Trophoblast cell (in vitro differentiated cells and primary cell): Measurements from ENCODE around the gene MAEA.

Source experiments
- DNase-seq, 2 donors: peaks; one replicate each; pipeline ENCODE4 v3.0.0-alpha.2; 2016
- H2AFZ ChIP-seq: 2 replicates; pipeline ENCODE4 v1.6.1; 2013; ENCODE audit warnings: low read length, moderate library complexity, mild to moderate bottlenecking; ENCODE audit not compliant: insufficient read depth, poor library complexity
- H2AK5ac ChIP-seq: 2 replicates; pipeline ENCODE4 v1.6.1; 2013; ENCODE audit warnings: mild to moderate bottlenecking, low read length
- H2BK120ac ChIP-seq: 2 replicates; pipeline ENCODE4 v1.6.1; 2013; ENCODE audit warnings: low read length, mild to moderate bottlenecking, moderate library complexity; ENCODE audit not compliant: insufficient read depth, poor library complexity
- H2BK12ac ChIP-seq: 2 replicates; pipeline ENCODE4 v1.6.1; 2013; ENCODE audit warnings: mild to moderate bottlenecking, low read length, moderate library complexity
- H2BK5ac ChIP-seq: 2 replicates; pipeline ENCODE4 v1.6.1; 2013; ENCODE audit warnings: low read length, low read depth, moderate library complexity, mild to moderate bottlenecking; ENCODE audit not compliant: poor library complexity
- H3K14ac ChIP-seq: 2 replicates; pipeline ENCODE4 v1.6.1; 2013; ENCODE audit warnings: mild to moderate bottlenecking, low read length
- H3K18ac ChIP-seq: 2 replicates; pipeline ENCODE4 v1.6.1; 2013; ENCODE audit warnings: mild to moderate bottlenecking, low read length
- H3K23ac ChIP-seq: 2 replicates; pipeline ENCODE4 v1.6.1; 2013; ENCODE audit warnings: low read length
- H3K27ac ChIP-seq: 2 replicates; pipeline ENCODE4 v1.5.1; 2013; ENCODE audit warnings: low read depth, mild to moderate bottlenecking, inconsistent platforms, low read length, moderate library complexity
- H3K27me3 ChIP-seq: 2 replicates; pipeline ENCODE4 v1.6.1; 2013; ENCODE audit warnings: inconsistent platforms, mild to moderate bottlenecking, low read length, moderate library complexity; ENCODE audit not compliant: insufficient read depth
- H3K36me3 ChIP-seq, 2 experiments: 1 replicate in 1 of 2; 2 replicates in 1 of 2; pipeline ENCODE4 v1.6.1; 2013; ENCODE audit warnings: low read length in 2 of 2, mild to moderate bottlenecking in 2 of 2, moderate library complexity in 1 of 2; ENCODE audit not compliant: insufficient read depth in 2 of 2, control insufficient read depth in 1 of 2
- H3K4ac ChIP-seq: 2 replicates; pipeline ENCODE4 v1.6.1; 2013; ENCODE audit warnings: low read depth, mild to moderate bottlenecking, low read length, moderate library complexity
- H3K4me1 ChIP-seq, 2 experiments: 1 replicate in 1 of 2; 2 replicates in 1 of 2; pipeline ENCODE4 v1.6.1; 2013; ENCODE audit warnings: low read length in 2 of 2, mild to moderate bottlenecking in 2 of 2, moderate library complexity in 1 of 2; ENCODE audit not compliant: insufficient read depth in 2 of 2, control insufficient read depth in 1 of 2
- H3K4me2 ChIP-seq: 2 replicates; pipeline ENCODE4 v1.6.1; 2013; ENCODE audit warnings: inconsistent platforms, mild to moderate bottlenecking, low read length, moderate library complexity
- H3K4me3 ChIP-seq: 2 replicates; pipeline ENCODE4 v1.5.1; 2013; ENCODE audit warnings: mild to moderate bottlenecking, low read depth, low read length, inconsistent platforms
- H3K79me1 ChIP-seq: one replicate; pipeline ENCODE4 v1.6.1; 2013; ENCODE audit warnings: low read length
- H3K79me2 ChIP-seq: 2 replicates; pipeline ENCODE4 v1.6.1; 2013; ENCODE audit warnings: low read length, mild to moderate bottlenecking; ENCODE audit not compliant: control insufficient read depth, insufficient read depth, poor library complexity
- H3K9ac ChIP-seq: 2 replicates; pipeline ENCODE4 v1.6.1; 2013; ENCODE audit warnings: mild to moderate bottlenecking, low read length
- H3K9me3 ChIP-seq: 2 replicates; pipeline ENCODE4 v1.6.1; 2013; ENCODE audit warnings: low read depth, mild to moderate bottlenecking, control low read depth, inconsistent platforms, low read length; ENCODE audit not compliant: insufficient read depth
- H4K12ac ChIP-seq: 2 replicates; pipeline ENCODE4 v1.6.1; 2013; ENCODE audit warnings: low read depth, mild to moderate bottlenecking, low read length, moderate library complexity
- H4K8ac ChIP-seq: 2 replicates; pipeline ENCODE4 v1.6.1; 2013; ENCODE audit warnings: low read depth, mild to moderate bottlenecking, low read length, moderate library complexity
- H4K91ac ChIP-seq: one replicate; pipeline ENCODE4 v1.6.1; 2013; ENCODE audit warnings: low read depth, mild to moderate bottlenecking, low read length, moderate library complexity
- WGBS: extraction: QIAGEN DNeasy Blood & Tissue Kit; methylation state at CpG from one replicate; pipeline ENCODE4 v1.1.7; 2013; ENCODE audit warnings: missing lambda C conversion rate; ENCODE audit not compliant: insufficient read length, insufficient coverage; ENCODE audit errors: extremely low coverage; 5-methylcytosine and 5-hydroxymethylcytosine counted together

MAEA gene

DNA sequence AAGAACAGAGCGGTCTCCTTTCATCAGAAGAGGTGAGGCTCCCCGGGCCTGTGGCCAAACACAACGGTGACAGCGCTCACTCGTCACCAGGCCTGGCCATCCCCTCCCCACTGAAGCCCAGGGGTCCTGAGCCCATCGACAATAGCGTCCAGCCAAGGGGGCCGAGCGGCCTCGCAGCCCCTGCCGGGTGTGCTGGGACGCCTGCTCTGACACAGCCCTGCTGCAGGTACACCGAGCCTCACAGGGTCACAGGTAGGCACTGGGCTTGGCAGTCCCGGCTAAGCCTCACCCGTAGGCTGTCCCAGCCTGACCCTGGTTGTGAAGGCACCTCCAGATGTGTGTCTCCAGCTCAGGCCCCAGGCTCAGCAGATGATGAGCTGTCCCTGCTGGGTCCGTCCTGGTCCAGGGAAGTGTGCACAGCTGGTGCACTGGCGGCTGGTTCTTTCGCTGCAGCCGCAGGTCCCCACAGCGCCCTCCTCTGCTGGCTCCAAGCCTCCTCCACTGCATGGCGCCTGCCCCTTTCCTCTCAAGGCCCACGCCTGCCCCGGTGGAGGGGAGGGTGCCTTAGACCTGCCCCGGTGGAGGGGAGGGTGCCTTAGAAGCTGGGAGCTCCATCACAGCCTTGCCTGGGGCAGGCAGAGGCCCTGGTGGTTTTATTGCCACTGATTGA lies 78.9 kb downstream of the MAEA start:
- H3K4me3 ChIP-seq: no peak overlapping the region

DNA sequence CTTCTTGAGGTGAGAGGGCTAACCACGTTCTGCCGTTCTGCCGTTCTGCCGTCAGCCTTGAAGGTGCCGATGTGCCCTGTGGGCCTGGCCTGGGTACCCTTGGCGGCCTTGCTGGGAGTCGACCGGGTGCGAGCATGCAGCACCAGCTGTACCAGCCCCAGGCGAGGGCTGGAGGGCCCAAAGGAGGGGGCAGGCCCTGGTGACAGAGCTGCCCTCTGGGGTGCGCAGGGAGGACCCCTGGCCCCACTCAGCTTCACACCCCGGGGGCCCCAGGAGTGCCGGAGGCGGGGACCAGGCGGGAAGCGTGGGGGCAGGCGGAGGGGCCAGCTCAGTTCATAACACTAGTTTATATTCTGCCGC lies 79.4 kb downstream of the MAEA start:
- no peaks in the 10 kb centered on the region for H3K79me1 ChIP-seq
- no peaks in the 10 kb centered on the region for H3K27me3 ChIP-seq
- no peak overlapping the region for H2BK120ac ChIP-seq

More for the DNA sequence above, 78.9 kb downstream of the MAEA start:
- Histone ChIP-seq H3K36me3 (peaks cover 19 to 23% of the 10 kb centered on the region in 2 experiments), H4K12ac (no peak overlapping the region), H2BK5ac (no peak overlapping the region), H3K4me2 (no peak overlapping the region), H3K27me3 (no peaks in the 10 kb centered on the region), H3K9me3 (no peaks in the 10 kb centered on the region), H3K27ac (no peak overlapping the region), H4K91ac (no peak overlapping the region), H3K79me2 (no peaks in the 10 kb centered on the region), H3K9ac (no peak overlapping the region), H3K79me1 (no peaks in the 10 kb centered on the region), H3K18ac (no peak overlapping the region), H2AK5ac (no peak overlapping the region), H3K4me1 (no peaks in the 10 kb centered on the region), H3K14ac (no peak overlapping the region), H2BK12ac (no peak overlapping the region), H3K23ac (no peak overlapping the region), H2BK120ac (no peak overlapping the region), H3K4ac (no peak overlapping the region), H4K8ac (no peak overlapping the region), H2AFZ (no peak overlapping the region)
- WGBS: no CpG with 5 or more reads among the region's 24 CpGs
- DNase-seq: no peak

DNA sequence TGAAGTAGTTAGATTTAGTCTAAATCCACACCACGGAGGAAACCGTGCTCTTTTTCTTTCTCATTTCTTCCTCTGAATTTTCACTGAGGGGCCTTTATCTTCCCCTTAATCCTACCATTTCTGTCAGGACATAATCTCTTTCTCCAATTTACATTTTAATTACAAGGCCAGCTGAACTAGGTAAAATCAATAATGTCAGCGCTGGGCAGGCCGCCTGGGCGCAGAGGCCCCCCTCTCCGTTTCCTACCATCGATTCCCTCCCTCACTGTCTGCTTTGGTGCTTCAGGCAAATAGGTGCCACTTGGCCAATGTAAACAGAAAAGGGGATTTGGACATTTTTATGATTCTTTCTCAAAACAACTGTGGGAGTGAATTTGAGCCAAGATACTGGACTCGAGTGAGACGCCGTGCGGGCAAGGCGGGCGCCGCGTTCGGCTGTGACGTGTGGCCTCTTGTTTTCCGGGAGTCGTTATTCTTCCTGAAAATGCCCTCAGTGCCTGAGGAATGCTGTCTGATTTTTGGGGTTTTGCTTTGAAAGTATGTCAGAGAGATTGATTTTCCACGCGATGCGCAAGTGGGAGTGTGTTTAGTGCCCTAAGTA lies 79.9 kb downstream of the MAEA start:
- Histone ChIP-seq H2AFZ (no peak overlapping the region), H3K9me3 (no peaks in the 10 kb centered on the region), H4K12ac (no peak overlapping the region), H3K9ac (no peak overlapping the region), H3K14ac (no peak overlapping the region), H3K4ac (no peak overlapping the region), H4K8ac (no peak overlapping the region), H3K4me3 (no peak overlapping the region), H3K23ac (no peak overlapping the region), H3K4me1 (no peaks in the 10 kb centered on the region), H2BK12ac (no peak overlapping the region), H4K91ac (no peak overlapping the region), H3K4me2 (no peak overlapping the region), H2BK120ac (no peak overlapping the region), H3K27ac (no peak overlapping the region), H3K18ac (no peak overlapping the region), H3K36me3 (peaks cover 22 to 33% of the 10 kb centered on the region in 2 experiments), H2AK5ac (no peak overlapping the region), H3K27me3 (no peaks in the 10 kb centered on the region), H3K79me1 (no peaks in the 10 kb centered on the region), H3K79me2 (no peaks in the 10 kb centered on the region), H2BK5ac (no peak overlapping the region)
- DNase-seq: no peak
- no CpG with 5 or more reads among the region's 22 CpGs for WGBS

More for the DNA sequence above, 79.4 kb downstream of the MAEA start:
- DNase-seq: no peak
- H2BK12ac ChIP-seq: no peak overlapping the region
- no peak overlapping the region for H3K9ac ChIP-seq
- no peak overlapping the region for H3K14ac ChIP-seq
- no peak overlapping the region for H3K23ac ChIP-seq
- no peaks in the 10 kb centered on the region for H3K79me2 ChIP-seq
- H3K4me2 ChIP-seq: no peak overlapping the region
- H3K4ac ChIP-seq: no peak overlapping the region
- H4K12ac ChIP-seq: no peak overlapping the region
- no peak overlapping the region for H4K8ac ChIP-seq
- no CpG with 5 or more reads among the region's 18 CpGs for WGBS
- no peak overlapping the region for H3K18ac ChIP-seq
- H4K91ac ChIP-seq: no peak overlapping the region
- no peak overlapping the region for H2AK5ac ChIP-seq
- H3K9me3 ChIP-seq: no peaks in the 10 kb centered on the region
- H3K4me3 ChIP-seq: no peak overlapping the region
- H3K4me1 ChIP-seq: no peaks in the 10 kb centered on the region
- H3K36me3 ChIP-seq: peaks cover 19 to 28% of the 10 kb centered on the region in 2 experiments
- no peak overlapping the region for H3K27ac ChIP-seq
- no peak overlapping the region for H2BK5ac ChIP-seq
- H2AFZ ChIP-seq: no peak overlapping the region

DNA sequence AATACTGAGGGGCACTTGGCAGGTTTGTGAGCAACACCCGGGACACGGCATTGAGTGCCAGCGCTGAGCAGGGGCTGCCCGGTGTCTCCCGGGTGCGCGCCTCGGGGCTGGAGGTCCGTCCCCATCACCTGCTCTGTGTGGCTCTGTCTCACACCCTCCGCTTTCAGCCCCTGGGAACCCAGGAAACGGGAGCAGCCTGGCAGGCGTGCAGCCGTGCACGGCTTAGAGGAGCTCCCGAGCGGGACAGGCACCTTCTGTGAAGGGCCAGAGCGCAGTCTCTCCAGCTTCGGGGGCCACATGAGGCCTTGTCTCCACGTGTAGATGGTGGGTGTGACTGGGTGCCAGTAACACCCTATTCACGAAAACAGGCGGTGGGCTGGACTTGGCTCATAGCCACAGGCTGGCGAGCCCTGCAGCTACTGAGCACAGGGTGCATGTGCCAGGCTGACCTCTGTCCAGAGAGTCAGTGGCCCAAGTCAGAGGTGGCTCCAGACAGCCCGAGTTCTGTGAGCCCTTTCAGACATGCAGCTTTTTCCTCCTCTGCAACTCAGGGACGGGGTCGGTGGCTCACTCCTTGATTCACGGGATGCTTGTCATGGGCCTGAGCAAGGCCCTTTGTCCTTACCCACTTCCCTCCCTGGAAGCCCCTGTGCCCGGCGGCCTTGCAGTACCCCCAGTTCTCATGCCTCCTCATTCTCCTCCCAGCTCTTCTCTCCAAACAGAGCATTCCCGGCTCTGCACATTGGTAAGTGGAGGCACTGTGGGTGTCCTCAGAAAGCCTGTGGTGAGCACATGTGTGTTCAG lies 80.8 kb downstream of the MAEA start:
- Histone ChIP-seq H3K14ac (no peak overlapping the region), H4K8ac (no peak overlapping the region), H3K4me2 (no peak overlapping the region), H3K4me1 (no peaks in the 10 kb centered on the region), H3K79me1 (no peaks in the 10 kb centered on the region), H3K27me3 (no peaks in the 10 kb centered on the region), H4K12ac (no peak overlapping the region), H2BK120ac (no peak overlapping the region), H2BK12ac (no peak overlapping the region), H3K9me3 (no peaks in the 10 kb centered on the region), H2AK5ac (no peak overlapping the region), H3K9ac (no peak overlapping the region), H3K18ac (no peak overlapping the region), H3K4ac (no peak overlapping the region), H3K27ac (no peak overlapping the region), H4K91ac (no peak overlapping the region), H2AFZ (no peak overlapping the region), H3K79me2 (no peaks in the 10 kb centered on the region), H3K4me3 (no peak overlapping the region), H2BK5ac (no peak overlapping the region), H3K23ac (no peak overlapping the region), H3K36me3 (peaks cover 30 to 42% of the 10 kb centered on the region in 2 experiments)
- DNase-seq: no peak
- no CpG with 5 or more reads among the region's 29 CpGs for WGBS
